Measurements from ENCODE around the gene SERPINB1.
"Not testable (repeated sequence)": the region's sequence is repeated elsewhere in the genome, so short reads cannot be mapped to it uniquely, and the experiment has no call there.

SERPINB1 gene

DNA sequence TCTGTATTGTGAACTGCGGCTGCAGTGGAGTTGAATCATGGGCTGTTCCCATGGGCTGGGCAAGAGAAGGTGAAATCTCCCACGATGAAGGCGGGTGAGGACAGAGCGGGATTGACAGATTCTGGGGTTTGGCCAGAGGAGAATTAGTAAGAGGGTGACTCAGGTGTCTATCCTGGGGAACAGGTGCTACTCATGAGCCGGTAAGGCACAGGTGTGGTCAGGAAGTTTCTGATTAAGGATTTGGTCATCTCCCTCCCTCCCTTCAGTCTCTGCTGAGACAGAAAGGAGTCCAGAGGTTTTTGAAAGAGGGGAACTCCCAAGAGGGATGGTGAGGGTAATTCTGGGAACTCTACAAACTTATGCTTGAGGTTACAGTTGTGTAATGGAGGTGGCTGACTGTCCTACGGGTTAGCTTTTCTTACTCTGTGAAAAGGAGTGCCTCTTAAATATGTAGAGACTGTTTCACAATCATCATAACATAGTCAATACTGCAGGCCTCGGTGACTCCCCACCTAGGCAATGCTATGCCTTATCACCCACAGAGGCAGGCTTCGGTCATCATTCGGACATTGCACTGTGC, 31.5 kb downstream of the SERPINB1 start:
- no peak for DNase-seq

DNA sequence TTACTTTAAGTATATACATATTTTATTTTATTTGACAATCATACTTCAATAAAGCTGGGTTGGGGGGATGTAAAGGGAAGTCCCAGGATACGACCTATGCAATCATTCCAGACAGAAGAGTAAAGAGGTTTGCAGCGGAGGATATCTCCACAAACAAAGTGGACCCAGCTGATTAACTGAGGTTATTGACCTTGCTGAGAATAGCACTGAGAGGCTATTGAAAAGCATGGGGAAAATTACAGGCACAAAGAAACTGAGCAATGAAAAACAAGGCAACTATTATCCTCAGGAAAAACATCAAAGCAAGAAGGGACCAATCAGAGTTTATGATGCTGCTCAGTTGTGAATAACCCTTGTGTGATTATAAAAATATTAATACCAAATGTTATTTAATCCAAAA, 32.6 kb downstream of the SERPINB1 start:
- DNase-seq: peak; percentile 8

DNA sequence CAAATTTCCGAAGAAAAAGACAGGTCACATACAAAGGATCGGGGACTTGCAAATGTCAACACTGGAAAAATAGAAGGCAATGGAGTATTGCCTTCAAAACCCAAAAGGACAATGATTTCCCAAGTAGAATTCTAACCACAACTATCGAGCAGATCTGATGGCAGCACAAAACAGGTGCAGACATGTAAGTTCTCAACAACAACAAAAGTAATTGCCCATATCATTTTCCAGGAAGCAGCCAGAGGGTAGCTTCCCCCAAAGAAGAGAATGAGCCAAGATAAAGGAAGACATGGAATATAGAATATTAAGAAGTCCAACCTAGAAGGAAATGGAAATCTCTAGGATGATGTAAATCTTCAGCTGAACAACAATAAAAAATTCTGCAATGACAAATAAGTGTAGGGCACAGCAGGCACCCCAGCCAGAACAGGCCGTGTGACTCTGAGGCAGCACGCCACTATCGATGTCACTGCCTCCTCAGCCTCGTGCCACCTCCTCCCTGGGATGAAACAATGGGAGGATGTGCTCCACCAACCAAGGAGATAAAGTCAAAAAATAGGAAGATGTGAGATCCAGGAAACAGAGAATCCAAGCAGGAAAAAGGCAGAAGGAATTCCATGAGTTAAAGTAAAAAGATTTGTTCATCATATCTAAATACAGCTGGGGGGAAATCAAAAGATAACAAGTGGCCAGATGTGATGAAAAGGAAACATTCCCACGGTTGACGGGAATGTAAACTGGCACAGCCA, 34.1 kb downstream of the SERPINB1 start:
- no peak for DNase-seq

DNA sequence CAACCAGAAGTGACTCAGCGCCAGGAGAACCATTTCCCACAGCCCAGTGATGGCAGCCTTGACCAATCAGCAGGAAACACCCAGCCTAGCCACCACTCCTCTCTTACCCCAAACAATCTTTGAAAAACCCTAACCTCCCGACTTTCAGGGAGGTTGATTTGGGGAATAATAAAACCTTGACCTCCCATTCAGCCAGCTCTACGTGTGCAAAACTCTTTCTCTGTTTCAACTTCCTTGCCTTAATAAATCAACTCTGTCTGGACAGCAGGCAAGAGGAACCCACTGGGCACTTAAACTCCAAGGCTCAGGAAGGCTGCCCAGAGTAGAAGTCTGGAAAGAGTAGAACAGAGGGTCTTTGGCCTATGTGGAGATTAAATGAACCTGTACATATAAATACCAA, 35.0 kb downstream of the SERPINB1 start:
- no peak for DNase-seq

DNA sequence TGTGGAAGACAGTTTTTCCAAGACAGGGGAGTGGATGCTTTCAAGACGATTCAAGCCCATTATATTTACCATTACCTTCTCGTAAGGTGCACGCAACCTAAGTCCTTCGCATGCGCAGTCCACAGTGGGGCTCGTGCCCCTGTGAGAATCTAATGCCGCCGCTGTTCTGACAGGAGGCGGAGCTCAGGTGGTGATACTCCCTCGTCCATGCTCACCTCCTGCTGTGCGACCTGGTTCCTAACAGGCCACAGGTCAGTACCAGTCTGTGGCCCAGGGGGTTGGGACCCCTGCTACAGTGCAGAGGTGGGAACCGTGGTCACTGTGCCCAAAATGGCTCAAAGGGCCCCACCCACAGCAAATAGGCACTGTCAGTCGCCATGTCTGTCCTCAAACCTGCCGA, 36.6 kb downstream of the SERPINB1 start:
- DNase-seq: no peak

DNA sequence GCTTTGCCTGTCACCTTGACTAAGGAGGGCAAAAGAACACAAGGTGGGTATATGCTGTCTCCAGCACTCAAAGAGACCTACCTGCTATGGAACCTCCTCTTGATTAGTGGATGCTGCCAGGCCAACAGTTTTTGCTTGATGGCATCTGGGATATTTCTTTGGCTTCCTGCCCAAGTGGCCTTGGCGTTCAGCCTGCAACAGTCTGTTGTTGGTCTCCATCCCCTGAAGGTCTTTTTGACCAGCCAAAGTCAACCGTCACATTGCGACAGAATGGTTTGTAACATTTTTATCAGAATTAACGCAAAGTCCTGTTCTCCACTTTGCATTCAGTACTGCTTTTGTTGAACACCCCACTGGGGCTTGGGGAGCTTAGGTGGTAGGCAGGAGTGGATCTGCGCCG, 37.1 kb downstream of the SERPINB1 start:
- peak; percentile 19 for DNase-seq

DNA sequence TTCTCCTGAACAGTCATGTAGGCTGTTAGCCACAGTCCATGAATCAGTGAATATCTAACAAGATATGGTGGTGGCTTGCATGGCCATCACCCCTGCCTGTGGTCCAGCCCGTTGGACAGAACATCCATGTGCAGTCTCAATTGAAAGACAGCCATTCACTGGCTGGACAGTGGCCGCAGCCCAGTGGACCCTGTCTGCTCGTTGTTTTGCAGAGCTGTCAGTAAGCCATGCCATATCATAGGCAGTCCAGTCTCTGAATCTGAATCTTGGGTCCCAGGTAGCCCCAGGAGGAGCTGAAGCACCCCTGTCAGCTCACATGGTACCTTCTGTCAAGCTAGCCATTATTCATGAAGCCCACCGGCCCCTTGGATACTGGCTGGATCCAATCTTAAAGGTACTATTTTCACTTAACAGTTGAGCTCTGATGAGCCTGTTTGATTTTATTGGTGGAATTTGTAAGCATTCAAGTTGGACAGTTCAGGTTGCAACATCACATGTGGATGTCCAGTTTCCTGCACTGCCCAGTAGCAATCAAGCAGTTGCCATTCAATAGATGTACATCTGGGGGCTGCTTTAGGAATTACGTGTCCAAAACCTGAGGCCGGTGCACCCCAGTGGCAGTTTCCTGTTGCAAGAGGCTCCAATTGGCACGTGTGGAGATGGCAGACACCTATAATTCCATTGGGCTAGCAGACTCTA, 37.8 kb downstream of the SERPINB1 start:
- no peak for DNase-seq

DNA sequence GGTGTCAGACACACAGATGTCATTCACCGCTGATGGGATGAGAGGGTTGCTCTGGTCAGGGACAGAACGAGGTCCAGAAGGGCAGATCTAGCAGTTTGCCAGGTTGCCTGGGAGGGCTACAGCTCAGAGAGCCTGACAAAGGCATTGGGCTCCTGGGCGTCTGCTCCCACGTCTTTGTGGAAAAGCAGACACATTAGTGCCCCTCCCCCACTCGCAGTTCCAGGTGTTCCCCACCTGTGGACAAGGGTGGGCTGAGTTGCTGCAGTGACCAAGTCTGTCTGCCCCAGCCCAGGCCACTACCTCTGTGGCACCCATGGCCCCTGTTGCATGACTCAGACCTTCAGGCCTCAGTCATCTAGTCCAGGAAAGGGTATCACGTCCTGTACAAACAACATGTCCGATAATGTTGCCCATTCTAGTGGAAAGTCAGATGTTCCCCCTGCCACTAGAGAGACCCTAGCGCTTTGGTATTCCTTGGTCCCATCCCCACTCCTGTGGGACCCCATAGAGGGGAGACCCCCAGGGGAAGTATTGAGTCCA, 39.1 kb downstream of the SERPINB1 start:
- no peak for DNase-seq

DNA sequence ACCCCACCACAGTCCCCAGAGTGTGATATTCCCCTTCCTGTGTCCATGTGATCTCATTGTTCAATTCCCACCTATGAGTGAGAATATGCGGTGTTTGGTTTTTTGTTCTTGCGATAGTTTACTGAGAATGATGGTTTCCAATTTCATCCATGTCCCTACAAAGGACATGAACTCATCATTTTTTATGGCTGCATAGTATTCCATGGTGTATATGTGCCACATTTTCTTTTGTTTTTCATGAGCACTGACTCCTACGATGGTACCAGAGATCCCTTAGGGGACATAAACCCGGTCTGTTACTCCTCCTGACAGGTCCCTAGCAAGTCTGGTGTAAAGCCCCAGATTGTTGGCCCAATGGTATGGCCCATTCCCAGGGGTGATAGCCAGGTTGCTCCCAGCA, 40.0 kb downstream of the SERPINB1 start:
- not testable (repeated sequence) for DNase-seq

DNA sequence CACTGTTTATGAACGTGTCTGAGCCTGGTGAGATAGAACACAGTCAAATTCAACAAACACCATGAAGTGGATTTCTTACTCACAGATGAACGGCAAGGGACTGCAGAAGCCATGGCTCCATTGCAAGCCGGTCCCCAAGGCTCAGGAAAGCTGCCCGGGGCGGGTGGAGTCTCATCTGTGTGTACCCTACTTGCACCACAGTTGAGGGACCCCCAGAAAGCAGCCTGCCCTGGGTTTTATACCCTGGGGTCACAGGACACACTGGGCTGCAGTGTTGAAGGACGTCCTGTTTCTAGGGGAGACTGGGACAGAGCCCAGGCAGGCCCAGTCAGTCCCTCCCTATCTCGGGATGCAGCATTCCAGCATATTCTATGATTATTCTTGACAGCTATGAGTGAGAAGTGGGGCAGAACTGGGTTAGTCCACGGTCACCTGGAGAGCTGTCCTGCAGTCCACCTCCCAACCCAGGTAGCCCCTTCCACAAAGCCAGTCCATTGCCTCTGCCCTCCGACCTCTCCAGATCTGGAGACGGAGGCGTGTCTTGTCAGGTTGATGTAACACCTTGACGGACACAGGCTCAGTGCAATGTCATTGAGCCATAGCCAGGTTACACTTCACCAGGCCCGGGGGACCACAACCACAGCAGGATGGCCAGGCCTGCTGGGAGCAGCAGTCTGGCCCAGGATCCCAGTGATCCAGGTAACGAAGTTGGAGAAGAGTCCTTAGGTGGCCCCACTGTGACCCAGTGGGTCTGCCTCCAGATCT, 40.9 kb downstream of the SERPINB1 start:
- DNase-seq: no peak

DNA sequence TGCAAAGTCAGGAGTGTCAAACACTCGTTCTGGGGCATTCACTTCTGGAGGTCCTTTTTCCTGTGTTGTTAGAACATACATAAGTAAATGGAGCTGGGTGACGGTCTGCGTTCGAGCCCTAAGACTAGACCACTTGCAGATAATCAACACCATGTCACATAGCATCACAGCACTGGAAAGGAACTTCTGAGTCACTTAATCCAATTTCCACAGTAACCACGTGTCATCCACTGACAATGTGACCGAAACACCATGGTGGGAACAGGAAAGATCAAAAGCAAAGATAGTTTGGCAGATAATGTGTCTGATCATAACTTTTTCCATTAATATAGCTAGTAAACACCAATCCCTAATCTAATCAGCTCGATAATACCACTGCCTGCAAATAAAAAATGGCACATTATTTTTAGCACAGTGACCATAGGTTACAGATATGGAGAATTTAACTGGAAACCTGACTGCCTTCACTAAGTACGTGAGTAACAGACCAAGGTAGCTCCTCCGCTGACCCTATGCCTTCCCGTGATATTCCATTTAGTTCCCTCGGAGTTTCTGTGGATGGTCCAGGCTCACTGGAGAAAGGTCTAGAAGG, 41.6 kb downstream of the SERPINB1 start:
- DNase-seq: no peak

DNA sequence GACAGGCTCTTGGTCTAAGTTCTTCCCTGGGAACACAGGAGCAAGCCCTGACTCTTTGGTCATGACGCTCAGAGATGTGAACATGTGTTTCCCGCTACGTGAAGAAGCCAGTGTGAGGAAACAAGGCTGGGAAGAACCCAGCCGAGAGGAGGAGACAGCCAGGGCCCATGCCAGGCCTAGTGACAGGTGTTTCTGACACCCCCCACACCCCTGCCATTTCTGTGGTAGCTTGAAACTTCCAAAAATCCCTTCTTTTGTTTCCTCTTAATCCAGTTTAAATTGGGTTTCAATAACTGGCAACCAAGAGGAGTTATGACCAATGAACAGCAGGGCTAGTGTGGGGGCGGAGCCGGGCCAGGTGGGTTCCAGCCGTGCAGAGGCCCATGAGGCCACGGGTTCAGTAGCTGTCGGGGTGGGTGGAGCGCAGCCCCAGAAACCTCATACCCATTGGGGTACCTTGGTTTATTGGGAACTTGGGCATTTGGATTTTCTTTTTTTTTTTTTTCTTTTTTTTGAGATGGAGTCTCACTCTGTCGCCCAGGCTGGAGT, 43.0 kb downstream of the SERPINB1 start:
- DNase-seq: no peak

DNA sequence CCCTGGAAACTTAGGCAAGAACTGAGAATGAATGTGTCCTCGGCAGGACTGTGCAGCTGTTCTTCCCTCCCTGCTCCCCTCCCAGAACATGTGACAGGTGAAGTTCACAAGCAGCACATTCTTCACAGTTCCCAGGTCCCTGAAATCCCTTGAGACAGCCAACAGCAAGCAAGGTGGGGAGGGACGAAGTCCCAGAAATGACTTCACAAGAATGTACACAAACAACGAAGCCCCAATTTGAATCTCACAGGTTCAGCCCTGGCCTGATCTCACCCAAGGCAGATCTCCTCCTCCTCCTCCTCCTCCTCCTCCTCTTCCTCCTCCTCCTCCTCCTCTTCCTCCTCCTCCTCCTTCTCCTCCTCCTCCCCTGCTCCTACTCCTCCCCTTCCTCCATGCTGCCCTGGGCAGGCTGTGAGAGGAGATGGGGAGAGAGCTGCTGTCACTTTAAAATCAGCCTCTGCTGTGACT, 44.1 kb downstream of the SERPINB1 start:
- DNase-seq: no peak

DNA sequence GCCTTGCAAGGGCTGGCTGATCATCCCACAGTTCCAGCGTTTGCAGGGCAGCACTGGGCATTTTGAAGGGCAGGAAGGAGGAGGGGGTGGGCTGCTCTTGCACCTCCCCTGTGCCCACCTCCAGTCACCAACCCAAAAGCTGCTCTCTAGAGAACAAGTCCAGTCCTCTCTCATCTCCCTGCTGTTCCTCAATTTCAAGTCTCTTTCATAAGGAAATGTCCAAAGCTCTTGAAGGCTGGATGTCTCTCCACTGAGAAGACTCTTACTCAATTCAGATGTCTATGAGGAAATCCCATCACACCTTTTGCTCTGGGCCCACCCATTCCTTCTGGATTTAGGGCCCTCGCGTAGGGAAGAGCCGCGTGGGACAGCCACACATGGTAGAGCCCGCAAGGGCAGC, 44.8 kb downstream of the SERPINB1 start:
- DNase-seq: no peak

DNA sequence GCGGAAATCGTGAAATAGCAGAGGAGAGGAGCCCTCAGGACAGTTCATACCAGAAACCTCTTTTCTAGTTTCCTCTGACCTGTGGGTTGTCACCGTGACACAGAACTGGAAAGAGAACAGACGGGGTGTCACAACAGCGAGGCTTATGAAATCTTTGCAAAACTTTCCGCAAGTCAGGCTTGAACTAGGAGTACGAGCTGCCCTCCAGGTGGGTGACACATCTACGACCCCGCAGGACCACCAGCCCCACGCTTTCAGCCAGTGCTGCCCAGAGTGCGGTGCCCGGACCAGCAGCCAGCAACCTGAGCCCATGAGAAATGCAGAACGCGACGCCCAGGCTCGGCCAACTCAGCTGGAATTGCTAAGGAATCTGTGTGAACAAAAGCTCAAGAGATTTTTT, 45.7 kb downstream of the SERPINB1 start:
- no peak for DNase-seq

DNA sequence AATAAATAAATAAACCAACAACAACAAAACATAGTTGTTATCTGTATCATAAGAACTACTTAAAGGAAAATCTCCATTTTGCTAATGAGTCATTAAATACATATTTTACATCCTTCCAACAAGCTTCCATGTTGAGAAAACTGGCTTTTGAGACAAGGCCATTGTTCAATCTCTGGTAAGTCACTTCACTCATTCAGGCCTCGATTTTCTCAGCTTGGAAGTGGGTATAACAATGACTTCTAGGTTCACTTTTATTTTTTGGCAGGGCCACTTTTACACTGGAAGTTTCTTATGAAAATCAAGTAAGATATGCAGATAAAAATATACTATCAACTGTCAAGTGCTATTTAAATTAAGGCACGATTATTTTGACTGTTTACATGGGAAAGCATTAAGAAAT, 46.5 kb downstream of the SERPINB1 start:
- DNase-seq: no peak

DNA sequence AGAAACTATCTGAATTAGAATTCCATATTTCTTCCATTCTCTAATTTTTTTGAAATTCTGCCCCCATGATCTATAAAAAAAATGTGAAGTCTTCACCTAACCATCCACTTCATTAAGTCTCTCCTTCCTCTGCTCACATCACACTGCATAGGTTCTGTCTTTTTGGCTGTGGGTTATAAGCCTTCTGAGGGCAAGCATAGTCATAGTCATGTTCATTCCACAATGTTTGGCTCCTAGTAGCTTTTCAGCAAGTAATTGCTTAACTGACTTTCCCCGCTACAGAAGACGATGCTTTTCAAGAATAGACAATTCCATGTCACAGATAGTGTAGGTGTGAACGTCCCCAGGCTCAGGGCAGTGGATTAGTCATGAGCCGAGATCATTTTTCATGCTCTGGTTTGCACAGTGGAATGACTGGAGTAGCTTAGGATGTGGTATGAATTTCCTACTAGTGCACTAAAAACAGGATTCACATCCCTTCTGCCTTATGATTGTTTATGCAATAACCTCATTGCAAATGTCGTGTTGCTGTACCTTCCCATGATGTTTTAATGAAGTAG, 47.4 kb downstream of the SERPINB1 start:
- no peak for DNase-seq

DNA sequence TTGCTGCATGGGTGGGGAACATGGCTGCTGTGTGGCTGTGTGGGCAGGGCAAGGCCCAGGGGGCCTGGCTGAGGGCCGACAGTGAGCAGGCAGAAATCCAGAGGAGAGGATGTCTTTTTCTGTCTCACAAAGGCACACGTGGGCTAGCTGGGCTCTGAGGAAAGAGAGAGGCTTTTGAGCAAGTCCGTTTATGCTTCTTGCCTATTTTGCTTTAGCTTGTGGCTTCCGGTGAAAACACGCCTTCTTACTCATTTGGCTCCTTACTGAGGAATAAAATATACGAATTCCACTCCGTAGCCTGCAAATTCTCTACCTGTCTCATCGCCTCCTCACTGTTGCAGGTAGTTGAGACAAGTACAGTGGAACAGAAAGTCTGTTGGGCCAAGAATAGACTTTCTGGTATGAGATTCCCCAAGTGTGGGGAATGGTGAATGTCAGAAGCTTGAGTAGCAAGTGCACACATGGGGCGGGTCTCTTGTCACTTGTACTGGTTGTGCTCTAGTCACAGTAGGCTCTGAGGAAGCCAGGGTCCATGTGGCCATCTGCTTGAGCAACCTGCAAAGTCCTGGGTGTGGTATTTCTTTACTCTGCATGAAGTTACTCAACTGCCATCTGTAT, 48.0 kb downstream of the SERPINB1 start:
- peak; percentile 64 for DNase-seq

DNA sequence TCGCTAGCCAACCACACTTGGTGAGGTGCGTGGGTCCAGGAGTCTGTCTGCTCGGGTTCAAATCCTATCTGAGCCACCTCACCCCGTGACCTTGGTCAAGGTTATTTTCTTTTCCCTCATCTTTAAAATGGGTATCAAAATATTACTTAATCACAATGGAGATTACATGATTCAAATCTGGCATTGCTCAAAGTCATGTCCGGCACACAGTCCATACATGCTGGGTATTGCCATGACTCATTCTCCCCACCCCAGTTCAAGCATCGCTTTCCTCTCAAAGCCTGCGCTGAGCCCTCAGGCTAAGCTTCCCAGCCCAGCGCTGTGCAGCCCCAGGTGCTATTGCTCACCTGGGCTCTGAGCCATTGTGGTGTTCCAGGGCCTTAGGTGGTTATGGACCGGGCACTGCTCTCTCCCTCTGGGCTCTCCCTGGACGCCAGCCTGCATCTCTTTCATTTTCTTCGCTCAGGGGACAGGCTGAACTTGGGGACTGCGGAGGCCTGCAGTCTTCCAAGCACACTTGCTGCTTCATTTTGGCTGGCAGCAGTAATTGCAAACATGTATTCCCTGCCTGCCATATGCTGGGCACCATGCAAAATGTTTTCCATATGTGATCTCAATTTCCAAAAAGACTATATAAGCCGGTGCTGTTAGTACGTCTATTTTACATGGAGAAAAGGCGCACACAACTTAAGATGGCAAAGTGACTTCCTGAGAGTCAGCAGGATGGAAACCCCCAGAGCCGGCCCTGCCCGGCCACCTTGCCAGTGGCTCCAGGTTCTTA, 49.1 kb downstream of the SERPINB1 start:
- no peak for DNase-seq

DNA sequence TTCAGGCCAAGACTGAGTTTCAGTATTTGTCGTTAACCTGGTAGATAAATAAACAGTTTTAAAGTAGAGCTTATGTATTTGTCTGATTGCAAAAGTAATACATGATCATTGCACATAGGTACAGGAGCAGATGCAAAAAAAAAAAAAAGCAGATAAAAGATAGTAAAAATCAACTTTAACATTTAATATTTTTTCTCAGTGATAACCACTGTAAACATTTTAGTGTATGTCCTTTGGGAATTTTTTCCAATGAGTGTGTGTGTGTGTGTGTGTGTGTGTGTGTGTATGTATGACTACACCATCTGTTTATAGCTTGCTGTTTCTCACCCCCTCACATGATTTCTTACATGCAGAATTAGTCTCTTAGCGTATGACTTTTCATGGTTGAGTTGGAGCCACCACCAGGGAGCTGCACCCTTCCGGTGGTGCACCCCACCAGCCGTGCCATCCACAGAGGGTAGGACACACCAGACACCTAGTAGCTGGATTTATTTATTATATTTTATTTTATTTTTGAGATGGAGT, 50.2 kb downstream of the SERPINB1 start:
- no peak for DNase-seq
